ENCODE results near the gene COMMD3. TPM values are rescaled to one million over a fixed set of nuclear protein-coding genes. Genes with fewer than 3 reads are reported as not detected.

COMMD3 gene
- total and polyA plus RNA-seq, 2 of the 8 experiments (the other 6 are each of a cell fraction or from before 2014, with no cell fraction given) = 2.3 to 2.7 TPM

- POLR2A ChIA-PET (ENCODE audit: partially characterized antibody) = no interaction called here
- TF ChIP-seq MAX (IDR thresholded peaks at IDR 0.05) = no peak
Measured at GRCh38 chr10:22369434-22370072, 53.4 kb downstream of the COMMD3 start.

More at GRCh38 chr10:22369434-22370072, 53.4 kb downstream of the COMMD3 start:
- FAIRE-seq = no peak
- Histone ChIP-seq H3K79me1 (ENCODE audit: low read depth, low read length) (no peaks in the 10 kb centered on the region), H3K27me3 (replicated peaks in 1 of 4; ENCODE audit: control insufficient read depth in 3 of 4, extremely low read depth in 1 of 4, insufficient read depth in 3 of 4, low read length in 3 of 4) (no peaks in the 10 kb centered on the region), H3K23me2 (ENCODE audit: low read depth, low read length) (no peaks in the 10 kb centered on the region), H3K9ac (replicated peaks in 1 of 4; ENCODE audit: extremely low read depth in 1 of 4, low read depth in 3 of 4, low read length in 3 of 4) (no peak overlapping the region), H2AK5ac (ENCODE audit: low read depth, low read length) (no peak overlapping the region), H3K4me2 (ENCODE audit: insufficient read depth in 1 of 2, low read depth in 2 of 2, low read length in 2 of 2) (no peak overlapping the region), H4K5ac (ENCODE audit: insufficient read length, low read depth, low read length) (no peak overlapping the region), H4K8ac (ENCODE audit: extremely low read depth, insufficient read depth, low read length) (no peak overlapping the region), H3K14ac (ENCODE audit: insufficient read length) (no peak overlapping the region), H3K18ac (ENCODE audit: extremely low read depth, low read length) (no peak overlapping the region), H3K4me3 (ENCODE audit: extremely low read depth in 1 of 4, insufficient read depth in 2 of 4, low read depth in 3 of 4, low read length in 4 of 4) (no peak overlapping the region), H3K4me1 (replicated peaks in 1 of 4; ENCODE audit: control insufficient read depth in 3 of 4, insufficient read depth in 4 of 4, low read length in 3 of 4) (no peaks in the 10 kb centered on the region), H3K4ac (replicated peaks; ENCODE audit: insufficient read length, low read depth, low read length) (peak overlapping the region; percentile 85), H2BK12ac (ENCODE audit: low read depth, low read length) (no peak overlapping the region), H2BK15ac (ENCODE audit: low read length) (no peak overlapping the region), H2BK5ac (ENCODE audit: low read depth, low read length) (no peak overlapping the region), H3K27ac (ENCODE audit: low read depth, low read length) (no peak overlapping the region), H2AFZ (ENCODE audit: low read length) (no peak overlapping the region), H3K56ac (replicated peaks; ENCODE audit: insufficient read length, low read depth, low read length) (no peak overlapping the region), H2BK20ac (ENCODE audit: low read length) (no peak overlapping the region), H3K9me3 (ENCODE audit: insufficient read depth in 2 of 2, low read depth in 1 of 2, low read length in 1 of 2) (no peaks in the 10 kb centered on the region), H3K36me3 (ENCODE audit: control insufficient read depth in 2 of 4, insufficient read depth in 4 of 4, low read length in 3 of 4) (no peaks in the 10 kb centered on the region), H3K79me2 (ENCODE audit: control insufficient read depth in 1 of 2, insufficient read depth in 2 of 2, low read length in 2 of 2) (no peaks in the 10 kb centered on the region), H4K91ac (replicated peaks; ENCODE audit: insufficient read length, low read length) (no peak overlapping the region), H4K20me1 (replicated peaks in 1 of 2; ENCODE audit: control insufficient read depth in 1 of 2, insufficient read depth in 2 of 2, low read length in 2 of 2) (peaks cover 0 to 1% of the 10 kb centered on the region in 2 experiments), H3K23ac (ENCODE audit: insufficient read length) (no peak overlapping the region), H2BK120ac (replicated peaks; ENCODE audit: low read depth, low read length) (no peak overlapping the region)
- no peak for DNase-seq (ENCODE audit: low read depth in 1 of 2, low spot score in 2 of 2)
- WGBS, 2 experiments (ENCODE audit: extremely low coverage in 1 of 2, insufficient coverage in 1 of 2, insufficient read length in 1 of 2, insufficient replicate concordance in 2 of 2, low coverage in 1 of 2, low lambda C conversion rate in 2 of 2, missing lambda C conversion rate in 1 of 2) = 84% methylated on average over 5 of the region's 5 CpGs; no CpG with 5 or more reads in 1 of the 2 experiments
- CTCF ChIA-PET (ENCODE audit: partially characterized antibody) = interaction anchor here (0.6 to 0.8 kb wide), 2 partner anchors 16 to 181 kb away, joined by 3 read pairs; no protein-coding TSS in a partner anchor

All from H1 (cell line).